Glomerular visceral epithelial cell (primary cell): ENCODE data around the gene FOXQ1.

Experiments used
- DNase-seq: peaks from one replicate; pipeline ENCODE4 v3.0.0-alpha.2; 2016; ENCODE audit errors: extremely low spot score

FOXQ1 gene, protein sequence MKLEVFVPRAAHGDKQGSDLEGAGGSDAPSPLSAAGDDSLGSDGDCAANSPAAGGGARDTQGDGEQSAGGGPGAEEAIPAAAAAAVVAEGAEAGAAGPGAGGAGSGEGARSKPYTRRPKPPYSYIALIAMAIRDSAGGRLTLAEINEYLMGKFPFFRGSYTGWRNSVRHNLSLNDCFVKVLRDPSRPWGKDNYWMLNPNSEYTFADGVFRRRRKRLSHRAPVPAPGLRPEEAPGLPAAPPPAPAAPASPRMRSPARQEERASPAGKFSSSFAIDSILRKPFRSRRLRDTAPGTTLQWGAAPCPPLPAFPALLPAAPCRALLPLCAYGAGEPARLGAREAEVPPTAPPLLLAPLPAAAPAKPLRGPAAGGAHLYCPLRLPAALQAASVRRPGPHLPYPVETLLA

DNA sequence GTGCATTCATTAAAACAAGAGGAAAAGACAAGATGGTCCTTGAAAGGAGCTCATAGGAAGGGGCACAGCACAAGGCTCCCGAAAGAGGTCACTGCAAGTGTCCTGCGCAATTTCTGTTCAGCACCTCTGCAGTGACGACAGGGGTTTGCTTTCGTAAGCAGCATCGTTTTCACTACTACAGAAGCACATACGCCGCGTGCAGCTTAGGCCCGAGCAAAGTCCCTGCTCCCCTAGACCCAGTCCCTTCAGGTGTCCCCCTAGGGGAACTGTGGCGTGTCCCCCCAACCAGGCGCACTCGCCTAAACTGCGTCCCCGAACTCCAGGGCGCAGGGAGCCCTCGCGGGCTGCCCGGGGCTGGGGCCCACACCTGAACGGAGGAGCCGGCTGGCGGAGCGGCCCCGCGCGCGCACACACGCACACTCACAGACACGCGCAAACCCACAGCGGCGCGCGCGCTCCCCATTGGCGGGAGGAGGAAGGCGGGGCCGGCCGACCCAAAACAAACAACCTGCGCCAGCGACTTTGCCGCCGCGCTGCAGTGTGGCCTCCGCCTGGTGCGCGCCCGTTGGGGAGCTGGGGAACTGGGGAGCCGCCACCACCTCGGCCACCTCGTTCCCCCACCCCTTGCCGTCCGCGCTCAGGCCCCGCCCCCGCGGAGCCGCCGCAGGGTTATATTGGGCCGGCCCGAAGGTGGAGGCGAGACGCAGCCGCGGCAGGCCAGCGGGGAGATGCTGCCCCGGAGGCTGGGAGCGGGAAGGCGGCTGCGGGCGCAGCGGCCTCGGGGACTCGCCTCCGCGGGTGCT is at the start of gene FOXQ1:
Gene FOXQ1, plus strand, starts transcription at position 699 of the 803 bp plus-strand sequence. CDS start 607 bp downstream, outside the sequence.
- DNase-seq = peak; percentile 13

GRCh38 chr6:1262704-1263038 is 49.2 kb upstream of the FOXQ1 start:
- no peak for DNase-seq

DNA sequence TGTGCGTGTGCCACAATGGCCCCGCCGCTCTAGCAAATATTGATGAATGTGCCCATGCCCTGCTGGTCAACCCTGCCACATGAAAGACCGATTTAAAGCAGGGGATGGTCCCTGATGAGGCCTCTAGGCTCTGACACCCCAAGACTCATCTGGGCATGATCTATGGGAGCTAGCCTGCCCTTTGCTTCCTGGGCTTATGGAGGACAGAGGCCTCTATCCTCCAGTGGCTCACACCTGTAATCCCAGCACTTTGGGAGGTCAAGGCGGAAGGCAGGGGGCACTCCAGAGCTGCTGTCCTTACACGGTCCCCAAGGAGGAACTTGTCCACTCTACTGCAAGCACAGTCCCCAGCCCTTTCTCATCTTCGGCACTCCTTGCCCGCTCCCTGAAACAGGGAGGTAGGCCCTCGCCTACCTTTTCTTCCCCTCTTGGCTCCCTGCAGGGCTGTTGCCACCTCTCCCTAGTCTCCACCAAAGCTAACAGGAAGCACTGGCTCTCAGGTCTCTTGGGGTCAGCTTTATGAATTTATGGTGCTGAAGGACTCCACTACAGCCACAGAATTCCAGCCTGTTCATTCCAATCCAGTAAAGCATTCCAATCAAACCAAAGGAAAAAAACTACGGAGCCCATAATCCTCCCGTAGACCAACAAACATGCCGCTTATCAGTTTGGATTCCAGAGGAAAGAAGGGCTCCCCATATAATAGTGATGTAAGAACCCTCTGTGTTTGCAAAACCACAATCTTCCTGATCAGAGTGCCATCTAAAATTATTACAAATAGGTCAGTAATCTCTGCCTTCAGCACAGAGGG is 48.7 kb upstream of the FOXQ1 start:
- no peak for DNase-seq

DNA sequence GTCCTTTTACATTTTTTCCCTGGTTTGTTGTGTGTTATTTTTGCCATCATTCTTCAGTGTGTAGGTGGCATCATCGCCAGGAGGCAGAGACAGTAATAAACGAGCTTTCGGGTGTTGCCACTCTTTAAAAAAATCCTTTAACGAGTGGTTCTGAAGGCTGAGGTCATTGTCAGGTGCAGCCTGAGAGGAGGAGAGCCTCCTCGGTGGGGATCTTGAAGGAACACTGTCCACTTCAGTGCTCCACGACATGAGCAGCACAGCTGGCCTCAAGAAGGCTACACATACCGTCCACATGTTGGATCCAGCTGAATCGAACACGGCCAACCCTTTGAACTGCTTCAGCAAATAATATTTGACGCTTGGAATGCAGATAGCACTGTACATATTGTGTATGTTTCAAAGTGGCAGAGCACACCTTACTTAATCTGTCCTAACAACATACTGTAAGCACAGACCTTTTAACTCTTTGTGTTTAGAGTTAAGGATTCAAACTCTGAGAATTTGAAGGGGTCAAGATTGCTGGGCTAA is 48.0 kb upstream of the FOXQ1 start:
- DNase-seq = no peak

DNA sequence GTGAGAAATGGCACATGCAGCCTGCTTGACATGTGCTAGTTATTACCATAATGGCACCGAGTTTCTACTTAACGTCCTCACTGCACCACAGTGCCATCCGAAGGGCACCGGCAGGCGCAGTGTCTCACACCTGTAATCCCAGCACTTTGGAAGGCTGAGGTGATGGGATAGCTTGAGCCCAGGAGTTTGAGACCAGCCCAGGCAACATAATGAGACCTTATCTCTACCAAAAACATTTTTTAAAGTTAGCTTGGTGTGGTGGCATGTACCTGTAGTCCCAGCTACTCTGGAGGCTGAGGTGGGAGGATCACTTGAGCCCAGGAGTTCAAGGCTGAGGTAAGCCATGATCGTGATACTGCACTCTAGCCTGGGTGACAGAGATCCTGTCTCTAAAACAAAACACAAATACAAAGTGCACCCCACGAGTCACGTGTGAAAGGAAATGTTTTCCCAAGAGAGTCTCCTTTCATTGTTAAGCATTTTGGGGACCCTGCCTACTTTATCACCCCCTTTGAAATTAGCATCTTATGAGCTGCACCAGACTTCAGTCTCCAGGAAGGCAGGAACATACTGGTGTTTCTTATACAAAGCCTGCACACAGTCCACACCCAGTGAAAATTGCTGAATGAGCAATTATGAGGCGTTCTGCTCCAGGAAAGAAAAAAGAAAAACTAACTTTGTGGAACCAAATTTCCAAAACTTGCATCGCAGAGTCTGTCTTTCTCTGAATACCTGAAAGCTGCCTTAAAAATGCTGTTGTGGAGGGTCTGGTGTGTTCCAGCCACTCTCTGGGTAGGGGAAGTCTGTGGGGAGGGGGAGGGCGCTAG is 47.1 kb upstream of the FOXQ1 start:
- no peak for DNase-seq

DNA sequence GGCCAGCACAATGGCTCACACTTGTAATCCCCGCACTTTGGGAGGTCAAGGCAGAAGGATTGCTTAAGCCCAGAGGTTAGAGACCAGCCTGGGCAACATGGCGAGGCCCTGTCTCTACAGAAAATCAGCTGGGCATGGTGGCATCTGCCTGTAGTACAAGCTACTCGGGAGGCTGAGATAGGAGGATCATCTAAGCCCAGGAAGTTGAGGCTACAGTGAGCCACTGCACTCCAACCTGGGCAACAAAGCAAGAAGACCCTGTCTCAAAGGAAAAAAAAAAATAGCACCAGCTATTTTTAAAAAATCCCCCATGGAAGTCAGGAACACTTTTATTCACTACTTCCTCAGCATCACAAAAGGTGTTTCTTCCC is 45.2 kb upstream of the FOXQ1 start:
- no peak for DNase-seq

DNA sequence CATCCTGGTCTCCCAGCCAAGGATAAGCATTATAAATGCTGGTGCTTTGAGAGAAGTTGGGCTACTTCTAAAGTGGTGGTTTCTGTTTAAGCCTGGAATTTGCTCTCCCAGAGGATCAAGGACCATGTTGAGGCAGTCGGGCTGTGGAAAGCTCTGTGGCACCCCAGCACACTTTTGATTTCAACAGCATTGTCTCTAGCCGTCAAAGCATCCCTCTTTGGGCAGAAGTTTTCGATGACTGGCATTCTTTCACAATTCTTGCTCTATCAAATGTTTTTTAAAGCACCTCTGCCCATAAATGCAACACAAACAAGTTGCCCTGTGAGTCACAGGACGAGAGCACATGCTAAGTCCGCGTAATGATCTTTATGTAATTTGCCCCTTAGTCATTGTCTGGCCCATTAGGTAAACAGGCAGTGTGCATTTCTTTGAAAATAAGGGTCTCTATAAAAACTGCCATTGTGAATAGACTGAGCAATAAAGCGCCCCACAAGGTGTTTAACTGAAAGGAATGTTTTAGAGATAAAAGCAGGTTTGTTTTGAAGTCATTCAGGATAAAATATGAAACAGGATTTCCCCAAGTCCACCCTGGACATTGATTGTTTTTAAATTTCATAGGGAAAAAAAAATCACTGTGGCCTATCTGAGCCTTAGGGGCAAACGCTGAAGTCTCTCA is 44.7 kb upstream of the FOXQ1 start:
- no peak for DNase-seq

DNA sequence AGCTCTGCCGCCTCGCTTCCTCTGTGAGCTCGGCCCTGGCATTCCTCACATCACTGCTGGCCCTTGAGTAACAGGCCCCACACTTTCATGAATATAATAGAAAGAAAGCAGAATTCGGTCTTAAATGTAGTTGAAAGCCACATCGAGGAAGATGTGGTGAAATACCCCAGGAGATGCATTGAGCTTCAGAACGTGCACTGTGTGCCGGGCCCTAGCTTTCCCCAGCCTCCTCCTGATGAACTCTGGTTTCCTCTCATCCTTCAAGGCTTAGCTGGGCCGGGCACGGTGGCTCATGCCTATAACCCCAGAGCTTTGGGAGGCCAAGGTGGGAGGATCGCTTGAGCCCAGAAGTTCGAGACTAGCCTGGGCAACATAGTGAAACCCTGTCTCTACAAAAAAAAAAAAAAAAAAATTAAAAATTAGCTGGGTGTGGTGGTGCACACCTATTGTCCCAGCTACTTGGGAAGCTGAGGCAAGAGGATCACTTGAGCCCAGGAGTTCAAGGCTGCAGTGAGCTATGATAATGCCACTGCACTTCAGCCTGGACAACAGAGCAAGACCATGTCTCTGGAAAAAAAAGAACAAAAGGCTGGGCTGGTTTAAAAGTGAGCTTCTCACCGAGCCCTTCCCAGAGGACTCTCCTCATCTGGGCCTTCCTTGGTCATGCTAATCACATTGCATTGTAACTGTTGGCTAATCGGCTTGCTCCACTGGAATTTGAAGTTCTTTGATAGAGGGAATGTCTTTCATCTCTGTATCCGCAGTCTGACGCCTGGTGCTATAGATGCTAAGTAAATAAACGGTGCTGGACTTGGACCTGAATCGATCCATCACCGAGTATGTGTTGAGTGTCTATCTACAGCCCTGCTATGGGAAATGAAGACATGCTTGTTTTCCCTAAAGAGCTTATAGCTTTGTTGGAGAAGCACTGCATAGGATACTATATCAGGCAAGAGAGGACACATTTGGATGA is 43.8 kb upstream of the FOXQ1 start:
- DNase-seq = no peak

DNA sequence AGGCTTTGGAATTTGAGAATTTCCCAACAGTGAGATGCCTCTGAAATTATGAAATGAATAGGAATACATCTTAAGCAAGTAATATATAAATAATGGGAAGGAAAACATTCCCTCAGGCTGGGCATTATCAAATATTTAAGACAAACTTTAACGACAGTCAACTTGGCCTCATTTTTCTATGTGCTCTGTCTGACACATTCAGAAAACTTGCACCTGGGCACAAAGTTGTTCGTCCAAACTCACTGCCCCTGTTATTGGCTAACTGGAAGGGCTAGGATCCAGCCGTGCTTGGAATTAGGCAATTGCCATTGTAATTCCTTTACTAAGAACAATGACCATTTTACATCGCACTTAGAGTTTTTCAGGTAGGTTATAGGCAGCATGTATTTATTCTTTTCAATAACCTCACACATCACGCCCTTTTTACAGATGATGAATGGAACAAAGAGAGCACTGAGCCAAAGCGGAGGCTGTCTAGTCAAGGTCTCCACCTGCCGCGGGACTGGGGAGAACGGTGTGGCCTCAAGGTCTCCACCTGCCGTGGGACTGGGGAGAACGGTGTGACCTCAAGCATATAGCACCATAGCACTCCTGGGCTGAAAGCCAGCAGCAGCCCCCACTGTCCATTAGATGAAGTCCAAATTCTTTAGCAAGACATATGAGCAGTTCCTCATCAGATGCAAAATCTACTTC is 40.7 kb upstream of the FOXQ1 start:
- DNase-seq = no peak

DNA sequence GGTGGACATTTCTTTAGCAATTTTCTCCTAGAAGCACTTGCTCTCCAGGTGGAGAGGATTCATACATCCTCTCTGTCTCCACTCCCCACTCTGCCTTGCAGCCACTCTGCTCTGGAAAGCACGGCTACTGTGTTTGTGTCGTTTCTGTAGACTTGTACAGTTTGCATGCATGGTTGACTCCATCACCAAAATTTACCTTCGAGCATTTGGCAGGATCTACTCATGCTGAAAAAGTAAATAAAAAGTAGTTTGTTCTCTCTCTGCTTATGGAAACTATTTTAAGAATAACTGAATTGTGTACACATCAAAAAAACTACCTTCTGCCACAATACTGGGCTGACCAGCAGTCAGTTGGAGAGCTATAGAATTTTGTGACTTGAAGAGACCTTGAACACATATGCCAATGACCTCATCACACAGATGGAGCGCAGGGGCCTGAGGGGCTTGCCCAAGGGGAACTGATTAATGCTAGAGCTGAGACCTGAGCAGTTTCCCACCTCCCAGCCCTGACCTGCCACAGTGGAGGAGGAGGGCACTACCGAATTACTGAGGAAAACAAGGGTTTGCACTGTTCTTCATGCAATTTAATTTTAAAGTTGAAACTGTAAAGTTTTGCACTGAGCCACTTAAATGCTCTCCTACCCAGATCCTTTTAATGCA is 33.7 kb upstream of the FOXQ1 start:
- DNase-seq = no peak

GRCh38 chr6:1279065-1279464 is 32.8 kb upstream of the FOXQ1 start:
- DNase-seq = no peak

DNA sequence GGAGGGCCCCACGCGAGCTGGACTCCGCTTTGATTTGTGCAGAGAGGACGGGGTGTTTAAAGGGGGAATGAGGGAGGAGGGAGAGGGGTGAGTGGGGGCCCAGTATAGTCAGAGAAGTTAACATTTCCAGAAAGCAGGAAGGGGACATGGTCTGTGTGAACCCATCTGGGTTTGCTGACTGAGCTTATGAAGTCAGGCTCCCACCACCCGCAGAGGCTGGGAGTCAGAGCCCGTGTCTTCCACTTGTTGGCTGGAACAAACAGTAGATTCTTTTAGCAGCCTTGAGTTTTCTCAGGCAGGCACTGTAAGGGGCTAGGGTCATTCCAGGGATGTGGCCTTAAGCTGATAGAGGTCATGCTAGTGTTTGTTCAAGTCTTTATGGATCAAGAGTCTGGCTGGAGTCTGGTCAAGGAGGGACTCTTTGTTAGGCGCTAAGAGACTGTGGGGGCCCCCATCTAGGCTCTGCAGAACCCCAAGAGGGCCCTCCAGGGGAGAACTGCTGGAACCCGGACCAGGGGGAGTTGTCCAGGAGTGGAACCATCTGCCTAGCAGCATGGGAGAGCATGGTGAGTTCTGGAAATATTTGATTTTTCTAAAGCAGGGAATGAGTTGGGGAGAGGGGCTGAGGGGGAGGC is 31.1 kb upstream of the FOXQ1 start:
- DNase-seq = no peak

DNA sequence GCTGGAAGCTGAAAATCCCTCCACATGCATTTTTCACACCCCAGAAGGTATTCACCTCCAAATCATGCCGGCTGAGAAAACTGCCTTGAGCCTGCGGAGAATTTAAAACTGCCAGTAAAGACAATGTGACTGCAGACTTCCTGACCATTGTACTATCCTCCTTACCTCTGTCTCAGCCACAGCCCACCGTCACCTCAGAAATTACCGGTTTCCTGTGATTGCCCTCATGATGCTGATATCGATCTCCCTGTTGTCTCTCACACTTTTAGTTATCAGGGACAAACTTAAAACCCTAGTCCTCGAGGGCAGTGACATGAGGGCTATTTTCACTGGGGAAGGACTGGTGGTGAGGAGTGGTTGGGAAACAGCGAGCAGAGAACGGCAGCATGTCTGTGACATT is 30.2 kb upstream of the FOXQ1 start:
- DNase-seq = no peak

- DNase-seq = no peak
These were observed 28.4 kb upstream of the FOXQ1 start for GRCh38 chr6:1283501-1283900.

DNA sequence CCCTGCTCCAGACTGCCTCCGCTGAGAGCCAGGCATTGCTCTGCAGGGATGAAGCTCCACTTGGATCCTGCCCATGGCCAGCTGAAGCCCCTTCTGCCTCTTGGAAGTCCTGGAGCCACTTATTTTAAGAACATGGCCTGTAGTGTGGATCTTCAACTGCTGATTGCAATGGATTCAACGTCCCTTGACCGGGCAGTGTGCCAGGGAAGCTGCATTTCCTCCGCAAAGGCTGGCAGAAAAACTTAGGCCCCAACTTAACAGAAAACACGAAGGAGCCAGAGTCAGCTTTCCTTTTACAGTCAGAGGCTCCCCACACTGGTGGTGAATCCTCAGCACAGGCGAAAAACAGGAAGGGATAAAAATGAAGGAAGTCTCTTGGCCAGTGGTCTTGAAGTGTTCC is 26.3 kb upstream of the FOXQ1 start:
- DNase-seq = no peak

- DNase-seq = peak; percentile 76
These were observed 25.9 kb upstream of the FOXQ1 start for GRCh38 chr6:1285956-1286355.

DNA sequence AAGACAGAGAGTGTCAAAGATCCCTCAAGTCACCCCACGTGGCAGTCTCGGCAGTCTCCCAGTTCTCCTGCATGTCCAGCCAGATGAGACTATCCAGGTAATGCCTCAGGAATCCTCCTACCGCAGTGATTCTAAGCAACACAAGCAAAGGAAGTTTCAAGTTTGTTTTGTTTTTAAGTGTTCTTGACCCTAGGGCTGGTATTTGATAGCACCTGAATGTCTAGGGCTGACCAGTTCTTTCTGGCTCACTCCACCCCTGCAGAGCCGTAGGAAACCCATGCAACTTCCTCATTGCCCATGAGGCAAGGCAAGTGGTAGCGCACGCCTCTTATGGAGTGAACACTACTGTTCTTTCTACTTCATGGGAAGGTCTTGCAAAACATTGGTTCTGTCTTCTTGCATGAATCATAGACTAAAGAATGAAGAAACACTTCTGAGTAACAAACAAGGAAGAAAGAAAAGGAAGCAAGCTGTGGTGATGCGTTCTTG is 24.8 kb upstream of the FOXQ1 start:
- peak; percentile 25 for DNase-seq

GRCh38 chr6:1290086-1290485 is 21.8 kb upstream of the FOXQ1 start:
- DNase-seq = no peak
